ENCODE measurements around the gene FAM180B. TPM values are rescaled to one million over a fixed set of nuclear protein-coding genes. Genes with fewer than 3 reads are reported as not detected.

The FAM180B gene
- total RNA-seq, 2 donors from 2014 or later, result not detected

DNA sequence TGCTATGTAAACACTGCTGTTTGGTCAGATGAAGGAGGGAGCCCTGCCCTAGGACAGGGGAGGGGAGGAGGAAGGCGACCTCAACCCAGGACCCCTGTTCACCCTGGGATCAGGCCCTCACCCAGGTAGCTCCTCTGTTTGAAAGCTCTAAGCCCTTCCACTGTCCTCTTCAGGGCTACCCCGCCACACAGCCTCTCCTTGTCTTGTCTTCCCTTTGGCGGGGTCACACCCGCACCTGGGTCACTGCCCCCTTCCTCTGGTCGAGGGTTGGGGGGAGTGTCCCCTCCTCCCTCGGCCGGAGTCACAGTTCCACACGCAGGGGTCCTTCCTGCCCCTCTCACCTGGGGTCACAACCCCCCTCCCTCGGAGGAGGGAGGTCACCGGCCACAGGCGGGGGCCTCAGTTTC lies 21.5 kb upstream of the FAM180B start:
- peak overlapping the region; percentile 97 for H3K4me3 ChIP-seq
- H3K36me3 ChIP-seq, result no peaks in the 10 kb centered on the region
- no peak for DNase-seq
- peaks cover 4% of the 10 kb centered on the region for H3K4me1 ChIP-seq
- no peaks in the 10 kb centered on the region for H3K27me3 ChIP-seq
- H3K9ac ChIP-seq (ENCODE audit: low read depth in 2 of 2, low read length in 2 of 2), result peak overlapping the region; percentile 95 to 98
- intact Hi-C loops (cut with DNase I), result no loop called here
- no peak for TF ChIP-seq CTCF (IDR thresholded peaks at IDR 0.05)
- no peaks in the 10 kb centered on the region for H3K9me3 ChIP-seq
- H3K27ac ChIP-seq, result peak overlapping the region; percentile 55

DNA sequence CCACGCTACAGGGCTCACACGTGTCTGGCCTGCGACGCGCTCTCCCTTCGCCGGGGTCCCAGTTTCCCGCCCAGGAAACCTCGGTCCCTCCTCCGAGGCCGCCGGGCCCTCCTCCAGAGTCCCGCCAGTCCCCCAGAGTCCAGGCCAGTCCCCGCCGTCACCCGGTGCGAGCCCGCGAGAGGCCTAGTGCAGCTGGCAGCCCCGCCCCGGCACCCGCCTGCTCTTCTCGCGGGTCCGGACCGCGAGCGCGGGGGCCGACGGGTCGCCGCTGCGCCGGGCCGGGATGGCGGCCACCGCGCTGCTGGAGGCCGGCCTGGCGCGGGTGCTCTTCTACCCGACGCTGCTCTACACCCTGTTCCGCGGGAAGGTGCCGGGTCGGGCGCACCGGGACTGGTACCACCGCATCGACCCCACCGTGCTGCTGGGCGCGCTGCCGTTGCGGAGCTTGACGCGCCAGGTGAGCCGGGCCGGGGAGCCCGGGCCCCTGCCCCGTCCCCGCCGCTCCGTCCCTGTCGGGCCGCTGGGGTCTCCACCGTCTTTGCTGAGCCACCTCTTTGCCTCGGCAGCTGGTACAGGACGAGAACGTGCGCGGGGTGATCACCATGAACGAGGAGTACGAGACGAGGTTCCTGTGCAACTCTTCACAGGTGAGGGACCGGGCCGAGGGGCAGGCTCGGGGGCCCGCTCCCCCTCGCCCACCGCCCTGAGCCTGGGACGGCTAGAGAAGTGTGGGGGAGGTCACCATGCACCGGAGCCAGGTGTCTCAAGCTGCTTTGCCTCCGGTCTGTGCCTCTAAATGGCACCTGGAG lies 20.9 kb upstream of the FAM180B start, which contains the start of gene PTPMT1:
Gene PTPMT1 (plus strand): TSS at position 260 of the 809 bp plus-strand sequence. CDS start 24 bp downstream, at position 284.
- no peak for TF ChIP-seq CTCF (IDR thresholded peaks at IDR 0.05)
- peak; percentile 70 for DNase-seq
- Histone ChIP-seq H3K4me1 (peaks cover 4% of the 10 kb centered on the region), H3K9me3 (no peaks in the 10 kb centered on the region), H3K4me3 (peak within 1 kb of the TSS; percentile 97), H3K27me3 (no peaks in the 10 kb centered on the region), H3K36me3 (no peaks in the 10 kb centered on the region), H3K27ac (peak within 1 kb of the TSS; percentile 55), H3K9ac (ENCODE audit: low read depth in 2 of 2, low read length in 2 of 2) (peak within 1 kb of the TSS; percentile 95 to 98)
- intact Hi-C loops (cut with DNase I), result no loop called here

DNA sequence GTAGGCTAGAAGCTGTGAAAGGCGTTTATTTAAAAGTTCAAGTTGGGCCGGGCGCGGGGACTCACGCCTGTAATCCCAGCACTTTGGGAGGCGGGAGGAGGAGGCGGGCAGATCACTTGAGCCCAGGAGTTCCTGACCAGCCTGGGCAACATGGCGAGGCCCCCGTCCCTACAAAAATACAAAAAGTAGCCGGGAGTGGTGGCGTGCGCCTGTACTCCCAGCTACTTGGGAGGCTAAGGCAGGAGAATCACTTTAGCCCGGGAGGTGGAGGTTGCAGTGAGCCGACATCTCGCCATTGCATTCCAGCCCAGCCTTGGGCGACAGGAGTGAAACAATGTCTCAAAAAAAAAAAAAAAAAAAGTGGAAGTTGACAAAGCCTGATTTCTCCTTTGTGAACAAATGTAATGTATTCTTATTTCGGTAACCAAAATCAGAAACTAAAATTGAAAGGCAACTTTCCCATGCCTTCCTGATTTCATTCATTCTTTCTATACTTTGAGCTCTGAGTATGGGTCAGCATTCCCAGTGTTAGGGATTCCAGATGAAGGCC lies 20.3 kb upstream of the FAM180B start:
- H3K27me3 ChIP-seq, result no peaks in the 10 kb centered on the region
- no peak for TF ChIP-seq CTCF (IDR thresholded peaks at IDR 0.05)
- peak overlapping the region; percentile 55 for H3K27ac ChIP-seq

GRCh38 chr11:47569646-47570045 lies 16.8 kb upstream of the FAM180B start:
- no peak overlapping the region for H3K4me3 ChIP-seq
- no peak overlapping the region for H3K27ac ChIP-seq
- no peaks in the 10 kb centered on the region for H3K9me3 ChIP-seq
- peaks cover 9% of the 10 kb centered on the region for H3K36me3 ChIP-seq
- H3K4me1 ChIP-seq, result peaks cover 4% of the 10 kb centered on the region
- no peak overlapping the region for H3K9ac ChIP-seq (ENCODE audit: low read depth in 2 of 2, low read length in 2 of 2)
- intact Hi-C loops (cut with DNase I), result no loop called here
- no peak for TF ChIP-seq CTCF (IDR thresholded peaks at IDR 0.05)
- DNase-seq, result no peak
- H3K27me3 ChIP-seq, result no peaks in the 10 kb centered on the region

More for the DNA sequence above, 20.3 kb upstream of the FAM180B start:
- intact Hi-C loops (cut with DNase I), result no loop called here
- Histone ChIP-seq H3K36me3 (no peaks in the 10 kb centered on the region), H3K9ac (ENCODE audit: low read depth in 2 of 2, low read length in 2 of 2) (peak overlapping the region; percentile 95 to 98), H3K4me1 (peaks cover 4% of the 10 kb centered on the region), H3K4me3 (peak overlapping the region; percentile 97), H3K9me3 (no peaks in the 10 kb centered on the region)
- no peak for DNase-seq

GRCh38 chr11:47570651-47571356 lies 15.7 kb upstream of the FAM180B start:
- no peak for TF ChIP-seq CTCF (IDR thresholded peaks at IDR 0.05)
- no peak overlapping the region for H3K4me3 ChIP-seq
- no peaks in the 10 kb centered on the region for H3K27me3 ChIP-seq
- no peak overlapping the region for H3K27ac ChIP-seq
- peaks cover 9% of the 10 kb centered on the region for H3K36me3 ChIP-seq
- intact Hi-C loops (cut with DNase I), result no loop called here
- DNase-seq, result no peak
- no peak overlapping the region for H3K9ac ChIP-seq (ENCODE audit: low read depth in 2 of 2, low read length in 2 of 2)
- no peaks in the 10 kb centered on the region for H3K4me1 ChIP-seq
- H3K9me3 ChIP-seq, result no peaks in the 10 kb centered on the region

Data from colonic mucosa (tissue), 4 donors.